Duodenal mucosa (tissue), 2 donors: ENCODE data around the gene MCCD1.

Experiments used
- H3K27ac ChIP-seq: one replicate; pipeline ENCODE4 v1.7.0; 2013; ENCODE audit warnings: low read depth, low read length
- H3K27me3 ChIP-seq, 2 donors: one replicate each; pipeline ENCODE4 v1.7.0; 2013; ENCODE audit warnings: low read length in 2 of 2, control low read depth in 1 of 2; ENCODE audit not compliant: insufficient read depth in 2 of 2, control insufficient read depth in 1 of 2
- H3K36me3 ChIP-seq, 2 donors: one replicate each; pipeline ENCODE4 v1.7.0; 2013; ENCODE audit warnings: low read length in 2 of 2, control low read depth in 1 of 2; ENCODE audit not compliant: insufficient read depth in 2 of 2, control insufficient read depth in 1 of 2
- H3K4me1 ChIP-seq, 2 donors: one replicate each; pipeline ENCODE4 v1.7.0; 2013; ENCODE audit warnings: low read length in 2 of 2, control low read depth in 1 of 2; ENCODE audit not compliant: insufficient read depth in 2 of 2, control insufficient read depth in 1 of 2
- H3K4me3 ChIP-seq, 2 donors: one replicate each; pipeline ENCODE4 v1.7.0; 2013; ENCODE audit warnings: low read length in 2 of 2, low read depth in 1 of 2
- H3K9ac ChIP-seq, 2 donors: one replicate each; pipeline ENCODE4 v1.7.0; 2013; ENCODE audit warnings: low read length in 2 of 2, low read depth in 1 of 2
- H3K9me3 ChIP-seq, 2 donors: one replicate each; pipeline ENCODE4 v1.7.0; 2013; ENCODE audit warnings: low read length in 2 of 2, control low read depth in 1 of 2; ENCODE audit not compliant: control insufficient read depth in 1 of 2

Gene MCCD1

DNA sequence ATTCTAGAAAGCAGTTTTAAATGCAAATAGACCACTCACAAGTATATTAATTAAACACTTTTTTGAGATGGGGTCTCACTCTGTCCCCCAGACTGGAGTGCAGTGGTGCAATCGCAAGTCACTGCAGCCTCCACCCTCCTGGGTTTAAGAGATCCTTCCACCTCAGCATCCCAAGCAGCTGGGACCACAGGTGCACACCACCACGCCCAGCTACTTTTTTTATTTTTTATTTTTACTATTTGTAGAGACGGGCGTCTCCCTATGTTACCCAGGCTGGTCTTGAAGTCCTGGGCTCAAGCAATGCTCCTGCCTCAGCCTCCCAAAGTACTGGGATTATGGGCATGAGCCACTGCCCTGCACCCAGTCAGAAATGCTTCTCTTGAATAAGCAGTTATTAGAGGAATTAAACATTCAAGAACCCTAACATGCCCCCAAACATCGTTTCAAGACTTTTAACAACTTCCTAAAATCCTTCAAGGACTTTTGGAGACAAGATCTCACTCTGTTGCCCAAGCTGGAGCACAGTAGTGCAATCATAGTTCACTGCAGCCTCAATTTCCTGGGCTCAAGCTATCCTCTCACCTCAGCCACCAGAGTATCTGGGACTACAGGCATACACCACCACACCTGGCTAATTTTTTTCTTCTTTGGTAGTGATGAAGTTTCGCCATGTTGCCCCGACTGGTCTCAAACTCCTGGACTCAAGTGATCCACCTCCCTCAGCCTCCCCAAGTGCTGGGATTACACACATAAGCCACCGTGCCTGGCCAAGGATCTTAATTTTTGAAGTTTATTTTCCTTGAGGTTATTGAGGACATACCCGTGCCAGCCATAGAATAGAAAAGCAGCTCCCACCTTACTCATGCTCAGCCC is 3.2 kb downstream of the MCCD1 start:
- Histone ChIP-seq H3K27me3 (no peaks in the 10 kb centered on the region), H3K9me3 (no peaks in the 10 kb centered on the region), H3K27ac (no peak overlapping the region), H3K4me3 (no peak overlapping the region), H3K36me3 (peaks cover 50 to 75% of the 10 kb centered on the region in 2 donors), H3K4me1 (no peaks in the 10 kb centered on the region), H3K9ac (no peak overlapping the region)

DNA sequence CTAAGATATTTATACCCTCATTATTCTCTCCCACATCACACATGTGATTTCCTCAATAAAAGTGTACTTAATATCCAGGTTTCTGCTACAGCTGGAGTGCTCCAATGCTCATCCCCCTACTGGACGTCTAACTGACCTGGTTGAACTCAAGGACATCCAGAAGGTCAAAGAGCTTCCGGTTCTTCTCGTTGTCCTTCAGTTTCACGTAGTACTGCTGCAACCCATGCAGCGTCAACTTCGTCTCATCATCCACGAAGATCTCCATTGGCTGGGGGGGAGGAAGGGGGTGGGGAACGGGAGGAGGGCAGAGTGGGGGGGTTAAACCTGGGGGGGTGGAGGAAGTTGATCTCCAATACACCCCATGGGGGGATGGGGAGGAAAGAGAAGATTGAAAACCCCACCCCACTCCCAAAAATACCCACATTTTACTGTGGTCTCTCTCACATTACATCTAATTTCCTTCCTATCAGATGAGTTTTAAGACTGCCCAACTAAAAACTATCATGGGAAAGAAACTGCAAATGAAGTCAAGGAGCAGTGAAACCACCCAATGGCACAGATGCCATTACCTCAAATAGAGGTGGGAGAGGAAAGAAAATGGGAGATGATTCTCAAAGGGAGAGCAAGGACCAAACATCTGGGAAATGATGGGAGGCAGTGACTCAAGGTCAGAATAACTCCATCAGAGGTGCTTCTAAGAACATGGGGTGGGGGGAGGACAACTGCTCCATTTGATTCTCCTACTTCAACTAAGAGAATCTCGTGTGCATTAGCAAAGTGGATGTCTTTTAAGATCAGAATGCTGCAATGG is 4.1 kb downstream of the MCCD1 start:
- Histone ChIP-seq H3K27ac (no peak overlapping the region), H3K4me3 (no peak overlapping the region), H3K36me3 (peaks cover 50 to 82% of the 10 kb centered on the region in 2 donors), H3K9me3 (no peaks in the 10 kb centered on the region), H3K4me1 (no peaks in the 10 kb centered on the region), H3K9ac (no peak overlapping the region), H3K27me3 (no peaks in the 10 kb centered on the region)

GRCh38 chr6:31533455-31533841 is 4.7 kb downstream of the MCCD1 start:
- Histone ChIP-seq H3K27me3 (no peaks in the 10 kb centered on the region), H3K4me3 (no peak overlapping the region), H3K36me3 (peaks cover 51 to 87% of the 10 kb centered on the region in 2 donors), H3K9me3 (no peaks in the 10 kb centered on the region), H3K4me1 (peaks cover 0 to 2% of the 10 kb centered on the region in 2 donors), H3K9ac (no peak overlapping the region), H3K27ac (no peak overlapping the region)

- H3K4me3 ChIP-seq: no peak overlapping the region
- H3K36me3 ChIP-seq: peaks cover 56 to 93% of the 10 kb centered on the region in 2 donors
Measured at GRCh38 chr6:31534011-31534410, 5.2 kb downstream of the MCCD1 start.

DNA sequence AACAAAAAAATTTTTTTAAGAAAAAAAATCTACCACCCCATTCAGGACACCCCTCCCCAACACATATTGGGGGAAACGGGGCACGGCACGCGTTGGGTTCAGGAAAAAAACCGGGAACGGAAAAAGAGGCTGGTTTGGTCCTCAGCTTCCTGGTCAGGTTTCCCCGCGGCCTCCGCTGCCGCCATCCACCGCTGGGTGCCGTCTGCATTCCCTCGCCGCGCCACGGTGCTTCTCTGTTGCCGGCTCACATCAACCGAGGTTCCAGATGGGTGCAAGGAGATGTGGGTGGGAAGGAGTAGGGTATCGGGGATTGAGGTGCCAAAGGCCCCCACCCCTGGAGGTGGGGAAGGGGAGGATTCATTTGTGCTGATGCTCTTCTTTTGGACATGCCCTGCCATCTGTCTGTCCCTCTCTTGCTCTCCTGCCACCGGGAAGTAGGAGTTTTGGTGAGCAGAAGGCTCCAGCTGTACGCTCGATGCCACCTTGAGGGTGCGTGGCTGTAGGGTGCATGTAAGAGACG is 5.8 kb downstream of the MCCD1 start:
- Histone ChIP-seq H3K9me3 (no peaks in the 10 kb centered on the region), H3K27ac (no peak overlapping the region), H3K27me3 (no peaks in the 10 kb centered on the region), H3K4me1 (peaks cover 10 to 13% of the 10 kb centered on the region in 2 donors), H3K4me3 (no peak overlapping the region), H3K9ac (no peak overlapping the region), H3K36me3 (peaks cover 62 to 96% of the 10 kb centered on the region in 2 donors)

More at GRCh38 chr6:31534011-31534410, 5.2 kb downstream of the MCCD1 start:
- H3K27me3 ChIP-seq: no peaks in the 10 kb centered on the region
- no peak overlapping the region for H3K9ac ChIP-seq
- H3K4me1 ChIP-seq: peaks cover 4 to 7% of the 10 kb centered on the region in 2 donors
- H3K9me3 ChIP-seq: no peaks in the 10 kb centered on the region
- no peak overlapping the region for H3K27ac ChIP-seq

DNA sequence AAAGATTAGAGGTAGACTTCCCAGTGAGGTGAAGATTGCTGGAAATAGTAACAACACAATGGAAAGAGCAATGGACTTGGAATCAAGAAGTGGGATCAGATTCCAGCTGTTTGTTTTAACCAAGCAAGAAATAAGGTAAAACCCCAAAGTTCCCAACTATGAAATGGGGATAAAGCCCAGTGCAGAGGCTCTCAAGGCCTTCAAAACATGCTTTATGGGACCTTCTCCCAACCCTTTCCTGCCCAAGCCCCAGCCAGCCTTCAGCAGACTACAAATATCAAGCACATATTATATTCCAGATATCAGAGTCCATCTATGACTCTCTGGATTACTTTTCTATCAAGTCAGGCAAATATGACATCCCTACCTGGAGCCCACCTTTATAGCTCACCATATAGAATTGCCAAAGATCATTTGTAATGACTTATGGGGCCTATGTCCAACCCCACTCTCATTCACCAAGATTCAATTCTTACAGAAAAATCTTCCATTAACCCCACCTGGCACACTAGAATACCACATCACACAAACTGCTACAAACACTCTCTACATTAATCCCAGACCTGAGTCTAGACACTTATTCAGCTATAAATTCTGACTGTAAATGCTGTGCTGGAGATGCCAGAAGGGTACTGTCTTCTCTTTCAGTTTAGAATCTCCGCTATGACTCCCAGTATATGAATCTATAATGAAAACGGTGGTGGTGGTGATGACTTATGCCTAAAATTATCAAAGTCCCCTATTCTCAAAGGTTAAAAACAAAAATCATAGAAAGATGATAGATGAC is 7.0 kb downstream of the MCCD1 start:
- Histone ChIP-seq H3K27ac (no peak overlapping the region), H3K9ac (no peak overlapping the region), H3K4me1 (peaks cover 20 to 23% of the 10 kb centered on the region in 2 donors), H3K4me3 (no peak overlapping the region), H3K27me3 (no peaks in the 10 kb centered on the region), H3K36me3 (peaks cover 59 to 95% of the 10 kb centered on the region in 2 donors), H3K9me3 (no peaks in the 10 kb centered on the region)

GRCh38 chr6:31538805-31539400 is 10.1 kb downstream of the MCCD1 start:
- H3K36me3 ChIP-seq: peaks cover 46 to 64% of the 10 kb centered on the region in 2 donors
- H3K9ac ChIP-seq: peak overlapping the region in 1 of 2 donors; percentile 95
- H3K27me3 ChIP-seq: no peaks in the 10 kb centered on the region
- H3K9me3 ChIP-seq: no peaks in the 10 kb centered on the region
- no peak overlapping the region for H3K27ac ChIP-seq
- peaks cover 26% of the 10 kb centered on the region in 2 donors for H3K4me1 ChIP-seq
- H3K4me3 ChIP-seq: peak overlapping the region in 1 of 2 donors; percentile 85

DNA sequence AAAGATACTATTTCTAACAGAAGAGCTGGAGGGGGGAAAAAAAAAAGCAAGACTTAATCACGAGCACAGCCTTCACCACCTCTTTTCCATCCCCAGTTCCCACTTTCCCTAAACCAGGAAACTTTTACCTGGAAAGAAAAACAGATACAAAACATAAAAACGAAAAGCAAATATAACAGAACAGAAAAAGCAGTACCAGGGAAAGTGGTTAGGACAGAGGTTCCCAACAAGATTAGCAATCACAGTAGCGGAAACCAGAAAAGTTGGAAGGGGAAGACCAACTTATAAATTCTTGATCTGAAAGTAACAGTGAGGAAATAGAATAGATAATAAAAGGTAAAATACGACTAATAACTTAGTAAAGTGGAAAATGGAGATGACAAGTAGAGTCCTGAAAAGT is 11.9 kb downstream of the MCCD1 start:
- H3K27ac ChIP-seq: no peak overlapping the region
- peaks cover 26% of the 10 kb centered on the region in 2 donors for H3K4me1 ChIP-seq
- peaks cover 30 to 46% of the 10 kb centered on the region in 2 donors for H3K36me3 ChIP-seq
- H3K9ac ChIP-seq: peak overlapping the region; percentile 67 to 95
- no peaks in the 10 kb centered on the region for H3K27me3 ChIP-seq
- peak overlapping the region; percentile 85 to 91 for H3K4me3 ChIP-seq
- H3K9me3 ChIP-seq: no peaks in the 10 kb centered on the region

- Histone ChIP-seq H3K9ac (peak overlapping the region; percentile 67 to 95), H3K27me3 (no peaks in the 10 kb centered on the region), H3K27ac (peak overlapping the region; percentile 89), H3K9me3 (no peaks in the 10 kb centered on the region), H3K4me3 (peak overlapping the region; percentile 85 to 91), H3K36me3 (peaks cover 24 to 41% of the 10 kb centered on the region in 2 donors), H3K4me1 (peaks cover 26 to 27% of the 10 kb centered on the region in 2 donors)
Measured at GRCh38 chr6:31541059-31541657, 12.4 kb downstream of the MCCD1 start.
